Gastrocnemius medialis (tissue), 4 donors: ENCODE results near the gene RALGAPA2.

ENCODE experiments used
- CTCF ChIP-seq, 5 experiments: fragments of 450-650 bp in 3 of 5; fragments of 200-600 bp in 2 of 5; sonication (generic) in 2 of 5; IDR thresholded peaks in 4 of 5; conservative IDR thresholded peaks in 1 of 5; 1 replicate in 4 of 5; 2 replicates in 1 of 5; pipeline ENCODE4 v1.5.1; 2016 to 2019; ENCODE audit warnings: antibody characterized with exemption in 5 of 5, mild to moderate bottlenecking in 3 of 5, moderate library complexity in 3 of 5
- POLR2A ChIP-seq, 2 donors: fragments of 450-650 bp; IDR thresholded peaks; one replicate each; pipeline ENCODE4 v1.6.1; 2017; ENCODE audit warnings: antibody characterized with exemption in 2 of 2, mild to moderate bottlenecking in 2 of 2, moderate library complexity in 2 of 2

DNA sequence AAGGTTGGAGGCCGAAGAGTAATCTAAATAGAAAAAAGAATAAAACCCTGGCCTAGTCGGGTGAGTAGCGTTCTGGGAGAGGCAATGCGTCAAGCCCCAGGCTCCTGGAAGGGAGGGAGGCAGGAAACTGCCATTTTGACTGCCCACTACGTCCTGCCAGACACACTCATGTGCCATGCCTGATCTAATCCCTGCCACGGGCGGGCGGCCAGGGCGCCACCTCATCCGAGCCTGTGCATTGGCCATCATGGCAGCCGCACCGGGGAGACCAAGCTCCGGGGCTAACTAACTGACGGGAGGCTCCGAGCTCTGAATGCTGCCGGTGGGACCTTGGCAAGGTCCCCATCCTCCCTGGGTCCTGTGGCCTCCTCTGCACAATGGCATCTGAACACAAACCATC lies 275.8 kb downstream of the RALGAPA2 start:
- TF ChIP-seq CTCF (IDR thresholded peaks at IDR 0.05 in 4 of 5, conservative IDR thresholded peaks at IDR 0.05 in 1 of 5) (no peak), POLR2A (IDR thresholded peaks at IDR 0.05) (no peak)
